T-helper 2 cell treated with Interferon-gamma antibody and Interleukin-4, amounts not matched to agents 5 μg/mL and 100 μg/mL, for 36 hours (primary cell): Measurements from ENCODE around the gene UACA.

Experiments
- DNase-seq: peaks from one replicate; pipeline ENCODE4 v3.0.0; 2021; ENCODE audit warnings: low spot score
- H3K27ac Mint-ChIP-seq: one replicate; pipeline ENCODE4 v1.8.0; 2021; ENCODE audit warnings: mild to moderate bottlenecking, mixed read lengths
- H3K27me3 Mint-ChIP-seq: one replicate; pipeline ENCODE4 v1.8.0; 2021; ENCODE audit warnings: low read depth, mixed read lengths
- H3K36me3 Mint-ChIP-seq: one replicate; pipeline ENCODE4 v1.8.0; 2021; ENCODE audit warnings: low read depth, mixed read lengths
- H3K4me1 Mint-ChIP-seq: one replicate; pipeline ENCODE4 v1.8.0; 2021; ENCODE audit warnings: low read depth, mixed read lengths
- H3K4me3 Mint-ChIP-seq: one replicate; pipeline ENCODE4 v1.8.0; 2022; ENCODE audit warnings: mild to moderate bottlenecking, moderate library complexity, mixed read lengths
- H3K9me3 Mint-ChIP-seq: one replicate; pipeline ENCODE4 v1.8.0; 2021; ENCODE audit warnings: mixed read lengths

The UACA gene

GRCh38 chr15:70701891-70702568, 61.3 kb downstream of the UACA start:
- Mint-ChIP-seq H3K4me3 (no peak overlapping the region), H3K36me3 (no peaks in the 10 kb centered on the region), H3K27me3 (peaks cover 51% of the 10 kb centered on the region), H3K27ac (no peak overlapping the region), H3K9me3 (no peaks in the 10 kb centered on the region), H3K4me1 (no peaks in the 10 kb centered on the region)
- DNase-seq = no peak

- Mint-ChIP-seq H3K9me3 (no peaks in the 10 kb centered on the region), H3K4me1 (no peaks in the 10 kb centered on the region), H3K27ac (no peak overlapping the region), H3K36me3 (no peaks in the 10 kb centered on the region), H3K4me3 (no peak overlapping the region), H3K27me3 (peaks cover 48% of the 10 kb centered on the region)
- DNase-seq = no peak
These were observed 62.2 kb downstream of the UACA start for GRCh38 chr15:70701171-70701570.

GRCh38 chr15:70699890-70700289, 63.5 kb downstream of the UACA start:
- H3K27ac Mint-ChIP-seq = no peak overlapping the region
- no peaks in the 10 kb centered on the region for H3K4me1 Mint-ChIP-seq
- H3K9me3 Mint-ChIP-seq = no peaks in the 10 kb centered on the region
- H3K4me3 Mint-ChIP-seq = no peak overlapping the region
- no peaks in the 10 kb centered on the region for H3K36me3 Mint-ChIP-seq
- DNase-seq = no peak
- H3K27me3 Mint-ChIP-seq = peaks cover 48% of the 10 kb centered on the region

GRCh38 chr15:70698836-70699390, 64.4 kb downstream of the UACA start:
- H3K4me3 Mint-ChIP-seq = no peak overlapping the region
- DNase-seq = no peak
- no peak overlapping the region for H3K27ac Mint-ChIP-seq
- peaks cover 43% of the 10 kb centered on the region for H3K27me3 Mint-ChIP-seq
- no peaks in the 10 kb centered on the region for H3K4me1 Mint-ChIP-seq
- H3K36me3 Mint-ChIP-seq = no peaks in the 10 kb centered on the region
- no peaks in the 10 kb centered on the region for H3K9me3 Mint-ChIP-seq

GRCh38 chr15:70698426-70698825, 64.9 kb downstream of the UACA start:
- peaks cover 40% of the 10 kb centered on the region for H3K27me3 Mint-ChIP-seq
- no peaks in the 10 kb centered on the region for H3K9me3 Mint-ChIP-seq
- no peaks in the 10 kb centered on the region for H3K4me1 Mint-ChIP-seq
- H3K4me3 Mint-ChIP-seq = no peak overlapping the region
- no peaks in the 10 kb centered on the region for H3K36me3 Mint-ChIP-seq
- DNase-seq = no peak
- no peak overlapping the region for H3K27ac Mint-ChIP-seq

- Mint-ChIP-seq H3K4me1 (no peaks in the 10 kb centered on the region), H3K36me3 (no peaks in the 10 kb centered on the region), H3K27me3 (peaks cover 37% of the 10 kb centered on the region), H3K9me3 (no peaks in the 10 kb centered on the region), H3K27ac (no peak overlapping the region), H3K4me3 (no peak overlapping the region)
- no peak for DNase-seq
These were observed 72.7 kb downstream of the UACA start for GRCh38 chr15:70690491-70691276.

- DNase-seq = no peak
- Mint-ChIP-seq H3K9me3 (no peaks in the 10 kb centered on the region), H3K4me3 (no peak overlapping the region), H3K36me3 (no peaks in the 10 kb centered on the region), H3K27ac (no peak overlapping the region), H3K4me1 (no peaks in the 10 kb centered on the region), H3K27me3 (peaks cover 41% of the 10 kb centered on the region)
These were observed 73.3 kb downstream of the UACA start for GRCh38 chr15:70690021-70690420.

GRCh38 chr15:70687482-70687881, 75.9 kb downstream of the UACA start:
- no peak overlapping the region for H3K27ac Mint-ChIP-seq
- no peaks in the 10 kb centered on the region for H3K9me3 Mint-ChIP-seq

GRCh38 chr15:70680817-70681216, 82.5 kb downstream of the UACA start:
- H3K36me3 Mint-ChIP-seq = no peaks in the 10 kb centered on the region
- no peak overlapping the region for H3K4me3 Mint-ChIP-seq
- H3K27ac Mint-ChIP-seq = no peak overlapping the region
- DNase-seq = no peak
- peaks cover 49% of the 10 kb centered on the region for H3K27me3 Mint-ChIP-seq
- H3K9me3 Mint-ChIP-seq = no peaks in the 10 kb centered on the region
- H3K4me1 Mint-ChIP-seq = peaks cover 2% of the 10 kb centered on the region

More at GRCh38 chr15:70687482-70687881, 75.9 kb downstream of the UACA start:
- no peak overlapping the region for H3K4me3 Mint-ChIP-seq
- DNase-seq = no peak
- no peaks in the 10 kb centered on the region for H3K36me3 Mint-ChIP-seq
- no peaks in the 10 kb centered on the region for H3K4me1 Mint-ChIP-seq
- peaks cover 42% of the 10 kb centered on the region for H3K27me3 Mint-ChIP-seq

- H3K27ac Mint-ChIP-seq = no peak overlapping the region
- no peak for DNase-seq
These were observed 83.5 kb downstream of the UACA start for GRCh38 chr15:70679919-70680231.

GRCh38 chr15:70672081-70672480, 91.3 kb downstream of the UACA start:
- Mint-ChIP-seq H3K4me1 (peaks cover 23% of the 10 kb centered on the region), H3K27ac (peak overlapping the region; percentile 62), H3K9me3 (no peaks in the 10 kb centered on the region), H3K27me3 (peaks cover 19% of the 10 kb centered on the region), H3K36me3 (no peaks in the 10 kb centered on the region), H3K4me3 (peak overlapping the region; percentile 71)
- no peak for DNase-seq

More at GRCh38 chr15:70679919-70680231, 83.5 kb downstream of the UACA start:
- Mint-ChIP-seq H3K27me3 (peaks cover 50% of the 10 kb centered on the region), H3K4me1 (peaks cover 5% of the 10 kb centered on the region), H3K4me3 (no peak overlapping the region), H3K9me3 (no peaks in the 10 kb centered on the region), H3K36me3 (no peaks in the 10 kb centered on the region)

- Mint-ChIP-seq H3K27me3 (peaks cover 10% of the 10 kb centered on the region), H3K4me3 (no peak overlapping the region), H3K27ac (no peak overlapping the region), H3K4me1 (peaks cover 23% of the 10 kb centered on the region), H3K36me3 (no peaks in the 10 kb centered on the region), H3K9me3 (no peaks in the 10 kb centered on the region)
- no peak for DNase-seq
These were observed 92.7 kb downstream of the UACA start for GRCh38 chr15:70670680-70671079.

- Mint-ChIP-seq H3K9me3 (no peaks in the 10 kb centered on the region), H3K27me3 (peaks cover 6% of the 10 kb centered on the region), H3K4me3 (no peak overlapping the region), H3K27ac (no peak overlapping the region), H3K36me3 (no peaks in the 10 kb centered on the region), H3K4me1 (peaks cover 23% of the 10 kb centered on the region)
- DNase-seq = no peak
These were observed 93.2 kb downstream of the UACA start for GRCh38 chr15:70669966-70670658.

- DNase-seq = no peak
- Mint-ChIP-seq H3K4me3 (no peak overlapping the region), H3K4me1 (peaks cover 19% of the 10 kb centered on the region), H3K27ac (no peak overlapping the region), H3K9me3 (no peaks in the 10 kb centered on the region), H3K36me3 (no peaks in the 10 kb centered on the region), H3K27me3 (peaks cover 4% of the 10 kb centered on the region)
These were observed 94.3 kb downstream of the UACA start for GRCh38 chr15:70669006-70669602.
